DMS153 treated with DMSO at 0.1 percent for 48 hours (cell line): ENCODE results near the gene CEPT1.
A peak's percentile ranks its signal among the peaks of the same experiment; 100 is the strongest.
"Not testable (repeated sequence)": the region's sequence is repeated elsewhere in the genome, so short reads cannot be mapped to it uniquely, and the experiment has no call there.

ENCODE experiments used
- DNase-seq: peaks from one replicate; lab custom pipeline; 2025; ENCODE audit not compliant: unreplicated experiment; lab: John Stamatoyannopoulos, UW

The CEPT1 gene

DNA sequence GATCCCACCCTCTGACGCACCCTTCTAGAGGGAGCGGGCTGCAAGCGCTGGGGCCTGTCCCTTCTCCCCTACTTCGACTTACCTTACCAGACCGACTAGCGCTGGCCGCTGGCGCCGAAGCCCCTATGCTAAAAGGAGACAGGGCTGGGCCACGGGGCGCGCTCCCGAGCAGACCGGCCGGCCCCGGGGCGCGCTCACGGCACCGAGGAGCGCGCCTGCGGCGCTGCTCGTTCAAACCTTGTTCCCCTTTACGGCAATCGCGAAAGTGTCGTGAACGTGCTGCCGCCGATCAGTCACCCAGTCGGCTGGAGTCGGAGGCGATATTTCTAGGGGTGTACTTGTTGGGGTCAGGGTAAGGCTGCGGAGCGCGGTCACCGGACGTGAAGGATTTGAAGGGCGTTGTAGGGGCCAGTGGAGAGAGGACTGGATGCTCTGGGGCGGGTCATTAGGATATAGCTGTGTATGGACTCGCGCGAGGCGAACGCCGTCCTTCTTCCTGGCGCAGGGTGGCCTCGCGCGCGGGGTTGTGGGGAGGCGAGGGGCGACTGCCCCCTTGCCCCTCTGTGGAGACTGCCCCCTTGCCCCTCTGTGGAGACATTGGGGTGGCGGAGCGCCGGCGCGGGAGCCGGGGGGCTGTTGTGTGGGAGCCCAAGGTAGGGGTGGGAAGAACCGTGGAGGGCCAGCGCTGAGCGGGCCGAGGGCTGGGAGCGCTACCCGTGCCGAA, at the start of gene CEPT1, which contains the start of gene DRAM2:
Gene CEPT1 (plus strand): TSS at position 268 of the 724 bp plus-strand sequence. CDS start 7,492 bp downstream, outside the sequence.
Gene DRAM2 (minus strand): TSS at position 138 of the 724 bp plus-strand sequence. CDS start 8,539 bp downstream, outside the sequence.
- peak; percentile 90 for DNase-seq

GRCh38 chr1:111095421-111095820, 44.6 kb upstream of the CEPT1 start:
- not testable (repeated sequence) for DNase-seq

GRCh38 chr1:111097356-111098099, 42.5 kb upstream of the CEPT1 start:
- no peak for DNase-seq

GRCh38 chr1:111099289-111099688, 40.7 kb upstream of the CEPT1 start:
- DNase-seq, result no peak

DNA sequence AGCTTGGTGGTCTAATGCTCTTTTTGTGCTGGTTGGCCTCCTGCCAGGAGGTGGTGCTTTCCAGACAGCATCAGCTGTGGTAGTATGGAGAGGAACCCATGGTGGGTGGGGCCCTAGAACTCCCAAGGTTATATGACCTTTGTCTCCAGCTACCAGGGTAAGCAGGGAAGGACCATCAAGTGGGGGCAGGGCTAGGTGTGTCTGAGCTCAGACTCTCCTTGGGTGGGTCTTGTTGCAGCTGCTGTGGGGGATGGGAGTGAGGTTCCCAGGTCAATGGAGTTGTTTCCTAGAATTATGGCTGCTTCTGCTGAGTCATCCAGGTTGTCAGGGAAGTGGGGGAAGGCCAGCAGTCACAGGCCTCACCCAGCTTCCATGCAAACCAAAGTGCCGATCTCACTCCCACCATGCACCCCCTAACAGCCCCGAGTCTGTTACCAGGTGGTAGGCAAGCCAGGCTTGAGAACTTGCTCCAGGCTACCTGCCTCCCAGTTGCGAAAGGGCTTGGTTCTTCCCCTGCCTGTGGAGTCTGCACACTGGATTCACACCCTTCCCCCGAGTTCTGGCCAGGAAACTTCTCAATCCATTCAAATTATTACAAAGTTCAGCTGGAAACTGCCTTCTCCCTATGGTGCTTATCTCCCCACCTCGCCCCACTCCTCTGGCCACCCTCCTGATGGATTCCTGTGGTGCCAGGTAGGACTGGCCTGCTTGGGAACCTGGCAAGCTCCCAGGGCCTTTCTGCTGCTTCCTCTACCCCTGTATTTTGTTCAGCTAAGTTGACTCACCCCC, 38.0 kb upstream of the CEPT1 start:
- no peak for DNase-seq

- DNase-seq, result no peak
These were observed 35.0 kb upstream of the CEPT1 start for GRCh38 chr1:111104981-111105380.

GRCh38 chr1:111110197-111110899, 29.7 kb upstream of the CEPT1 start:
- DNase-seq, result no peak

- DNase-seq, result no peak
These were observed 23.5 kb upstream of the CEPT1 start for GRCh38 chr1:111116496-111116895.

GRCh38 chr1:111126354-111126753, 13.7 kb upstream of the CEPT1 start:
- no peak for DNase-seq

DNA sequence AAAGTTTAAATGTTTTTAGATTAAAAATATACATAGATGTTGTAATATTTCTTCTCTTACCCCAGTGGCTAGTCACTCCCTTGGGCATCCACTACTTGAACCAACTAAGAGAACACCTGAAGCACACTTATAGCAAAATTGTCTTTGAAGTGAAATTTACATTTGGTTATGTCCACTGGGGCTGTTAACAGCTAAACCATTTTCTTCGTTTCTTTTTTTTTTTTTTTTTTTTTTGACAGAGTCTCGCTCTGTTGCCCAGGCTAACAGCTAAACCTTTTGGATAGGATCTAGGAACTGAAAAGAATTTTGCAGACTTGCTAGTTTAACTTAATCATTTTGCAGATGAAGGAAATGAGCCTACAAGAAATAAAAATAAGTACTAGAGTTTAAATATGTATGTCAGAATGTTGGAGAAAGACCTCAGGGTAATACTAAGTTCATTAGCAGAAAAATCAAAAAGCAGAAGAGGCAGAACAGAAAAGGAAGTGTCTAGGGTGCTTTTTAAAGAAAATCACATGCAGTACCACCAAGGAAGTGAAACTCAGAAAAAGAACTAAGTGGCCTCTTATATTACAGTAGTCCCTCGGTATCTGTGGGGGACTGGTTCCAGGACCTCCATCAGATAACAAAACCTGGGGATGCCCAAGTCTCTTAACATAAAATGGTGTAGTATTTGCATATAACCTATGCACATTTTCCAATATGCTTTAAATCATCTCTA, 11.9 kb upstream of the CEPT1 start:
- DNase-seq, result no peak

- DNase-seq, result no peak
These were observed 10.6 kb upstream of the CEPT1 start for GRCh38 chr1:111129376-111129775.

DNA sequence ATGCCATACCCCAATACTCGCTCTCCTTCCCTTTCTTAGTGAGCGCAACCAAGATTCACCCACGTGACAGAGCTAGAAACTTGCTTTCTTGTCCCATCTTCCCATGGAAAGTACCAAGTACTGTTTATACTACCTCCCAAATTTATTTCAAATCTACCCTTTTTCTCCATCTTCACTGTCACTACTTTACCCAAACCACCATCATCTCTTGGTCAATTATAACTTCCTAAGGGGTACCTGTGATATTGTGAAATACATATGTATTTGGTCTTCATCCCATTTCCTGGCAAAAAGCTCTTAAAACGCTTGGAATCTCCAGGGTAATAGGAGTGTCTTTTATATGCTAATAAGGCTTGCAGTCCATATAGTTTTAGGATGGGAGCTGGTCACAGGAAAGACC, 8.3 kb upstream of the CEPT1 start:
- DNase-seq, result no peak

- DNase-seq, result no peak
These were observed 6.2 kb upstream of the CEPT1 start for GRCh38 chr1:111133866-111134265.

GRCh38 chr1:111139324-111139955, 583 bp upstream of the CEPT1 start:
- DNase-seq, result peak; percentile 61

DNA sequence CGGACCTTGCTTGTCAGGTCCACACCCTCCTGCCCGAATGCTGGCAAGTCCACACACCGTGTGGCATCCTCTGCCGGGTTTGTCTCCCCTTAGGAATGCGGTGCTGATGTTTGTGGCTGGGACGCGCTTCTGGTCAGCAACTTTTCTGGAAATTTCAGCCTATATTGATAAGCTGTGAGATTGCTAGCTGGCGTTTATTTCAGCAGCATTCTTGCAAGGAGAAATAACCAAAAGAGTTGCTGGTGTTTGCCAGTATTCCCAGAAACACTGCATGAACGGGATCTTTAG, 601 bp downstream of the CEPT1 start:
- no peak for DNase-seq

GRCh38 chr1:111141245-111142220, 1.5 kb downstream of the CEPT1 start:
- DNase-seq, result no peak

- no peak for DNase-seq
These were observed 2.4 kb downstream of the CEPT1 start for GRCh38 chr1:111142356-111142975.

DNA sequence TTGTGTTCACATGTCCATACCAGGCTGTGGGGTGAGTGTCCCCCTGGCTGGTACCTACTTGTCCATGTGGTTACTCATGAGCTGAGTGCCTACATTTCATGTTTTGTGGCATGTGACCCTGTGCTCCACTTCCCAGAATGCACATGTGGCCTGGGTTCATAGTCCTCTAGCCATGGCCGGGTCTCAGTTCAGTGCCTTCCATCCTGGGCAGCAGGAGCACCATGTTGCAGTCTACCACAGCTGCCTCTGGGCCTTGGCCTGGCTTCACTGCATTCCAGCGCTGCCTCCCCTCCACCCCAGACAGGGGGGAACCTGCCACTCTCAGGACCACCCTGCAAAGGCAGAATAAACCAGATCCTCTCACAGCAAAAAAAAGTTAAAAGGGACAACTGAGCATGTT, 5.5 kb downstream of the CEPT1 start:
- no peak for DNase-seq
